ENCODE data around the gene METTL22. TPM values are rescaled to one million over a fixed set of nuclear protein-coding genes. Genes with fewer than 3 reads are reported as not detected.
A peak's percentile ranks its signal among the peaks of the same experiment; 100 is the strongest.

Gene METTL22
- total RNA-seq, 1 experiment from 2014 or later: 14.6 TPM

DNA sequence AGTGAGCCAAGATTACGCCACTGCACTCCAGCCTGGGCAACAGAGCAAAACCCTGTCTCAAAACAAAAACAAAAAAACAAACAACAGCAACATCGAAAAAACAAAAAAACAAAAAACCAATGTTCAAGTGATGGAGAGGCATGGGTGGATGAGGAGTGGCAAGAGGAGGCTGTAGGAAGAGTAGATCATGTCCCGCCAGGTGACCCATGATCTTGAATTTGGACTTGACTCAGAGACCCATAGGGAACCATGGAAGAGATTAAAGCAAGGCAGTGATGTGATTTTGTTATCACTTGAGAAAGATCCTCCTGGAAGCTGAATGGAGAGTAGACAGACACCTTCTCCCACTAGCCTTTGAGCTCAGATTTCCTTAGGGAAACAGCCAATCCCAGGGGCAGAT, 64.1 kb downstream of the METTL22 start:
- H3K4me3 ChIP-seq (ENCODE audit: low read length): no peak overlapping the region
- H2AFZ ChIP-seq (ENCODE audit: low read length): 0 out of 2 replicates have a peak overlapping the region, but pooled peaks have one; percentile 38
- H3K27ac ChIP-seq (ENCODE audit: low read length): no peak overlapping the region
- peaks cover 5% of the 10 kb centered on the region; the same call in 1 of the 2 replicates for H3K4me1 ChIP-seq (ENCODE audit: insufficient read depth, low read length)
- ATAC-seq: no peak
- no peaks in the 10 kb centered on the region for H3K9me3 ChIP-seq (ENCODE audit: low read length)
- no TSS peak for BruUV-seq (replicated peaks)
- H3K27me3 ChIP-seq (ENCODE audit: low read length): no peaks in the 10 kb centered on the region
- no peak overlapping the region for H3K9ac ChIP-seq (ENCODE audit: low read length)
- no peaks in the 10 kb centered on the region for H3F3A ChIP-seq (ENCODE audit: low read length, unreplicated experiment)
- H3K36me3 ChIP-seq (ENCODE audit: low read depth, low read length): no peaks in the 10 kb centered on the region
- intact Hi-C loops (cut with micrococcal nuclease): no loop called here
- no peak for DNase-seq
- CTCF ChIA-PET: no interaction called here
- POLR2A ChIA-PET (ENCODE audit: unreplicated experiment): no interaction called here
- H3K9me2 ChIP-seq (replicated peaks; ENCODE audit: low read length): no peaks in the 10 kb centered on the region
- TF ChIP-seq EZH2 (IDR thresholded peaks at IDR 0.05; ENCODE audit: low read length, unreplicated experiment) (no peak), EZH2phosphoT487 (IDR thresholded peaks at IDR 0.05; ENCODE audit: borderline replicate concordance, low read length) (no peak)
- TF ChIP-seq, protein P1, sequence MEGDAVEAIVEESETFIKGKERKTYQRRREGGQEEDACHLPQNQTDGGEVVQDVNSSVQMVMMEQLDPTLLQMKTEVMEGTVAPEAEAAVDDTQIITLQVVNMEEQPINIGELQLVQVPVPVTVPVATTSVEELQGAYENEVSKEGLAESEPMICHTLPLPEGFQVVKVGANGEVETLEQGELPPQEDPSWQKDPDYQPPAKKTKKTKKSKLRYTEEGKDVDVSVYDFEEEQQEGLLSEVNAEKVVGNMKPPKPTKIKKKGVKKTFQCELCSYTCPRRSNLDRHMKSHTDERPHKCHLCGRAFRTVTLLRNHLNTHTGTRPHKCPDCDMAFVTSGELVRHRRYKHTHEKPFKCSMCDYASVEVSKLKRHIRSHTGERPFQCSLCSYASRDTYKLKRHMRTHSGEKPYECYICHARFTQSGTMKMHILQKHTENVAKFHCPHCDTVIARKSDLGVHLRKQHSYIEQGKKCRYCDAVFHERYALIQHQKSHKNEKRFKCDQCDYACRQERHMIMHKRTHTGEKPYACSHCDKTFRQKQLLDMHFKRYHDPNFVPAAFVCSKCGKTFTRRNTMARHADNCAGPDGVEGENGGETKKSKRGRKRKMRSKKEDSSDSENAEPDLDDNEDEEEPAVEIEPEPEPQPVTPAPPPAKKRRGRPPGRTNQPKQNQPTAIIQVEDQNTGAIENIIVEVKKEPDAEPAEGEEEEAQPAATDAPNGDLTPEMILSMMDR (conservative IDR thresholded peaks at IDR 0.05; ENCODE audit: low read depth, low read length): no peak
- H3K79me2 ChIP-seq (ENCODE audit: low read length): no peaks in the 10 kb centered on the region
- H3K4me2 ChIP-seq (ENCODE audit: low read length): peak overlapping the region; percentile 31
- no peaks in the 10 kb centered on the region for H4K20me1 ChIP-seq (ENCODE audit: low read length)

DNA sequence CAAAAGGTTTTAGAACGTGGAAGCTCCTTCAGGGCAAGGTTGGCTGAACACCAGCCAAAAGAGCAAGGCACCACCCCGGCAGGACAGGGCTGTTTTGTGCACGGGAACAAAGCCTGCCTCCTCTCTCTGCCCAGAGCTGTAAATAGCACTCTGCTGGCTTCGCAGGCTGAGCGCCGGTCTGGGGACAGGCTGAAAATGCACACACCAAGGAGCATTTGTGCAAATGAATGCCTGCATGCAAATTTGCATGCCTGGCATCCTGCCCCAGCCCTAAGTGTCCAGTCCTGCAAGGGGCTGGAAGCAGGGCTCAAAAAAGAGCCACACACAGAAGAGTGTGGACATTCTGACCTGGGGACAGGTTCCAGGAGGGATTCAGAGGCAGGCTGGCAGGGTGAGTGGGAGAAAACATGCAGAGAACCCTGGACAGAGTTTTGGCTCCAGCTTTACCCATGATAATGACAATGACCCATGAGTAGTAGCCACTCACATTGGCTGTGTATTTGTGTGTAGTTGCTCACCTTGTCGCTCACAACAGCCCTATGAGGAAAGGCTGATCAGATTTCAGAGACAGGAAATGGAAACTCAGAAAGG, 64.6 kb downstream of the METTL22 start:
- POLR2A ChIA-PET (ENCODE audit: unreplicated experiment): no interaction called here
- ATAC-seq: no peak; the same call in 1 of the 2 replicates
- BruUV-seq (replicated peaks): no TSS peak

DNA sequence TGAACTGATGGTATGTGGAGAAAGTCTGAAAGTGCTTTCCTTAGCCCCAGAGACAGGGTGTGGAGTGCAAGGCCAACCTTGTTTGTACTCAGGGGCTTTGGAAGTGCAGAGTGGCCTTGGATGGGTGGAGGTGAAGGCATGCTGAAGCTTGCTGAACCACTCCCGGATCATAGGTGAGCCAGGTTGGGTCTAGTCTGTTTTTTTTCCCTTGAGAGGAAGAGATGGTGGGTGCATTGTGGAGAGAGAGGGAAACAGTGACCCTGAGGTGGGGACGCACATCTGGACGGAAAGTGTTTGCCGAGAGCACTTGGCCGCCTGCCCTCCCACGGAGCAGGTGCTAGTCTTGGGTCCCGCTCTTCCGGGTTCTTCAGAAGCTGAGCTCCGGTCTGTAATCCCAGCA, 65.4 kb downstream of the METTL22 start:
- Histone ChIP-seq H3K4me2 (ENCODE audit: low read length) (no peak overlapping the region), H3K9ac (ENCODE audit: low read length) (no peak overlapping the region), H3K27me3 (ENCODE audit: low read length) (no peaks in the 10 kb centered on the region), H2AFZ (ENCODE audit: low read length) (no peak overlapping the region), H3K4me1 (ENCODE audit: insufficient read depth, low read length) (peaks cover 5% of the 10 kb centered on the region; the same call in 1 of the 2 replicates), H3K79me2 (ENCODE audit: low read length) (no peaks in the 10 kb centered on the region), H3K36me3 (ENCODE audit: low read depth, low read length) (no peaks in the 10 kb centered on the region), H3K27ac (ENCODE audit: low read length) (no peak overlapping the region), H3K9me3 (ENCODE audit: low read length) (no peaks in the 10 kb centered on the region), H3F3A (ENCODE audit: low read length, unreplicated experiment) (no peaks in the 10 kb centered on the region), H4K20me1 (ENCODE audit: low read length) (no peaks in the 10 kb centered on the region), H3K4me3 (ENCODE audit: low read length) (no peak overlapping the region), H3K9me2 (replicated peaks; ENCODE audit: low read length) (no peaks in the 10 kb centered on the region)
- ATAC-seq (no peak), DNase-seq (no peak)
- TF ChIP-seq EZH2 (IDR thresholded peaks at IDR 0.05; ENCODE audit: low read length, unreplicated experiment) (no peak), EZH2phosphoT487 (IDR thresholded peaks at IDR 0.05; ENCODE audit: borderline replicate concordance, low read length) (no peak)
- TF ChIP-seq, protein P1 (conservative IDR thresholded peaks at IDR 0.05; ENCODE audit: low read depth, low read length): no peak
- ChIA-PET POLR2A (ENCODE audit: unreplicated experiment) (no interaction called here), CTCF (no interaction called here)
- intact Hi-C loops (cut with micrococcal nuclease): no loop called here
- no TSS peak for BruUV-seq (replicated peaks)

More for the DNA sequence above, 64.6 kb downstream of the METTL22 start:
- TF ChIP-seq EZH2phosphoT487 (IDR thresholded peaks at IDR 0.05; ENCODE audit: borderline replicate concordance, low read length) (no peak), EZH2 (IDR thresholded peaks at IDR 0.05; ENCODE audit: low read length, unreplicated experiment) (no peak)
- TF ChIP-seq, protein P1 (conservative IDR thresholded peaks at IDR 0.05; ENCODE audit: low read depth, low read length): no peak
- 0 out of 2 replicates have a peak overlapping the region, but pooled peaks have one; percentile 38 for H2AFZ ChIP-seq (ENCODE audit: low read length)
- H3K27ac ChIP-seq (ENCODE audit: low read length): no peak overlapping the region
- H3K79me2 ChIP-seq (ENCODE audit: low read length): no peaks in the 10 kb centered on the region
- no peaks in the 10 kb centered on the region for H3K9me3 ChIP-seq (ENCODE audit: low read length)
- no peak overlapping the region for H3K4me3 ChIP-seq (ENCODE audit: low read length)
- no peaks in the 10 kb centered on the region for H3K36me3 ChIP-seq (ENCODE audit: low read depth, low read length)
- no peaks in the 10 kb centered on the region for H4K20me1 ChIP-seq (ENCODE audit: low read length)
- no peak overlapping the region for H3K9ac ChIP-seq (ENCODE audit: low read length)
- intact Hi-C loops (cut with micrococcal nuclease): no loop called here
- CTCF ChIA-PET: no interaction called here
- no peaks in the 10 kb centered on the region for H3K27me3 ChIP-seq (ENCODE audit: low read length)
- peaks cover 5% of the 10 kb centered on the region; the same call in 1 of the 2 replicates for H3K4me1 ChIP-seq (ENCODE audit: insufficient read depth, low read length)
- H3K4me2 ChIP-seq (ENCODE audit: low read length): peak overlapping the region; percentile 31
- peak; percentile 32 for DNase-seq
- no peaks in the 10 kb centered on the region for H3K9me2 ChIP-seq (replicated peaks; ENCODE audit: low read length)
- H3F3A ChIP-seq (ENCODE audit: low read length, unreplicated experiment): no peaks in the 10 kb centered on the region

Data from PC-3 (cell line).